Measurements from ENCODE around the gene DCDC1.

The DCDC1 gene

GRCh38 chr11:31096191-31096805, 273.2 kb downstream of the DCDC1 start:
- no peak for TF ChIP-seq CTCF (conservative IDR thresholded peaks at IDR 0.05; ENCODE audit: low read depth, low read length)

GRCh38 chr11:31092638-31093037, 276.9 kb downstream of the DCDC1 start:
- no peak for DNase-seq (ENCODE audit: low read depth)
- H3K4me3 ChIP-seq (ENCODE audit: low read depth, low read length), result no peak overlapping the region
- no peak for TF ChIP-seq CTCF (conservative IDR thresholded peaks at IDR 0.05; ENCODE audit: low read depth, low read length)

More at GRCh38 chr11:31096191-31096805, 273.2 kb downstream of the DCDC1 start:
- H3K4me3 ChIP-seq (ENCODE audit: low read depth, low read length), result no peak overlapping the region
- no peak for DNase-seq (ENCODE audit: low read depth)

- TF ChIP-seq CTCF (conservative IDR thresholded peaks at IDR 0.05; ENCODE audit: low read depth, low read length), result no peak
Observed at GRCh38 chr11:31089117-31089516, 280.4 kb downstream of the DCDC1 start.

GRCh38 chr11:31069447-31070205, 299.9 kb downstream of the DCDC1 start:
- TF ChIP-seq CTCF (conservative IDR thresholded peaks at IDR 0.05; ENCODE audit: low read depth, low read length), result no peak
- H3K4me3 ChIP-seq (ENCODE audit: low read depth, low read length), result no peak overlapping the region
- DNase-seq (ENCODE audit: low read depth), result no peak

More at GRCh38 chr11:31089117-31089516, 280.4 kb downstream of the DCDC1 start:
- H3K4me3 ChIP-seq (ENCODE audit: low read depth, low read length), result no peak overlapping the region
- DNase-seq (ENCODE audit: low read depth), result no peak

- H3K4me3 ChIP-seq (ENCODE audit: low read depth, low read length), result no peak overlapping the region
- TF ChIP-seq CTCF (conservative IDR thresholded peaks at IDR 0.05; ENCODE audit: low read depth, low read length), result no peak
- peak; percentile 8 for DNase-seq (ENCODE audit: low read depth)
Observed at GRCh38 chr11:31060880-31061279, 308.7 kb downstream of the DCDC1 start.

- no peak overlapping the region for H3K4me3 ChIP-seq (ENCODE audit: low read depth, low read length)
- TF ChIP-seq CTCF (conservative IDR thresholded peaks at IDR 0.05; ENCODE audit: low read depth, low read length), result no peak
- no peak for DNase-seq (ENCODE audit: low read depth)
Observed at GRCh38 chr11:31059529-31059928, 310.0 kb downstream of the DCDC1 start.

Measured in choroid plexus epithelial cell (primary cell).